Germinal center (tissue), 1 donor: ENCODE data around the gene MAP3K20.

Experiments
- DNase-seq: peaks from one replicate; pipeline ENCODE4 v3.0.0; 2012; ENCODE audit warnings: mixed read lengths, low spot score

Gene MAP3K20

GRCh38 chr2:173051463-173052215 is 24.0 kb upstream of the MAP3K20 start:
- DNase-seq = no peak

- no peak for DNase-seq
These were observed 22.5 kb upstream of the MAP3K20 start for GRCh38 chr2:173053043-173053699.

- DNase-seq = no peak
These were observed 21.2 kb upstream of the MAP3K20 start for GRCh38 chr2:173054466-173054865.

- no peak for DNase-seq
These were observed 18.8 kb upstream of the MAP3K20 start for GRCh38 chr2:173056705-173057364.

- DNase-seq = no peak
These were observed 17.5 kb upstream of the MAP3K20 start for GRCh38 chr2:173058097-173058496.

- DNase-seq = no peak
These were observed 17.0 kb upstream of the MAP3K20 start for GRCh38 chr2:173058673-173059072.

GRCh38 chr2:173059292-173059691 is 16.4 kb upstream of the MAP3K20 start:
- DNase-seq = no peak

GRCh38 chr2:173059971-173060461 is 15.6 kb upstream of the MAP3K20 start:
- no peak for DNase-seq

- no peak for DNase-seq
These were observed 12.8 kb upstream of the MAP3K20 start for GRCh38 chr2:173062801-173063200.

- DNase-seq = no peak
These were observed 11.4 kb upstream of the MAP3K20 start for GRCh38 chr2:173064151-173064805.

- DNase-seq = no peak
These were observed 8.6 kb upstream of the MAP3K20 start for GRCh38 chr2:173066887-173067676.

GRCh38 chr2:173075056-173075780 is 428 bp upstream of the MAP3K20 start:
- no peak for DNase-seq

GRCh38 chr2:173076581-173077345 is 1.1 kb downstream of the MAP3K20 start:
- DNase-seq = peak; percentile 35

GRCh38 chr2:173077506-173078177 is 2.0 kb downstream of the MAP3K20 start:
- DNase-seq = no peak

GRCh38 chr2:173079141-173079540 is 3.5 kb downstream of the MAP3K20 start:
- no peak for DNase-seq

GRCh38 chr2:173079973-173080860 is 4.6 kb downstream of the MAP3K20 start:
- DNase-seq = no peak

- no peak for DNase-seq
These were observed 11.0 kb downstream of the MAP3K20 start for GRCh38 chr2:173086518-173087213.

GRCh38 chr2:173087214-173087581 is 11.6 kb downstream of the MAP3K20 start:
- no peak for DNase-seq
